ENCODE data around the gene FNIP1.
"Not testable (repeated sequence)": the region's sequence is repeated elsewhere in the genome, so short reads cannot be mapped to it uniquely, and the experiment has no call there.

FNIP1 gene

GRCh38 chr5:131607903-131608540 is 188.8 kb downstream of the FNIP1 start:
- no peak for DNase-seq (ENCODE audit: low read depth)

GRCh38 chr5:131607418-131607817 is 189.4 kb downstream of the FNIP1 start:
- DNase-seq (ENCODE audit: low read depth) = no peak

- DNase-seq (ENCODE audit: low read depth) = no peak
Observed at GRCh38 chr5:131605086-131605485, 191.7 kb downstream of the FNIP1 start.

GRCh38 chr5:131595088-131596033 is 201.5 kb downstream of the FNIP1 start:
- no peak for DNase-seq (ENCODE audit: low read depth)

DNA sequence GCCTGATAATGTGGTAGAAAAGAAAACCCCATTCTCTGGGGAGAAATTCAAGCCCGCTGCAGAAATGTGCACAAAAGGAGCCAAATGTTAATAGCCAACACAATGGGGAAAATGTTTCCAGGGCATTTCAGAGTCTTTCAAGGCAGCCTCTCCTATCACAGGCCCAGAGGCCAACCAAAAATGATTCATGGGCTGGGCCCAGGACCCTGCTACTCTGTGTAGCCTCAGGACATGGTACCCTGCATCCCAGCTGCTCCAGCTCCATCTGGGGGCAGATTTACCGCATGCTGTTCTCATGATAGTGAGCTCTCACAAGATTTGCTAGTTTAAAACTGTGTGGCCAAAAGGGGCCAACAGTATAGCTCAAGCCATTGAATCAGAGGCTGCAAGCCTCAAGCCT is 202.9 kb downstream of the FNIP1 start:
- DNase-seq (ENCODE audit: low read depth) = no peak

- not testable (repeated sequence) for DNase-seq (ENCODE audit: low read depth)
Observed at GRCh38 chr5:131593436-131593835, 203.4 kb downstream of the FNIP1 start.

All from activated T-cell treated with anti-CD3 and anti-CD28 coated beads for 1 hour (primary cell).